ENCODE results near the gene HBA2. TPM values are rescaled to one million over a fixed set of nuclear protein-coding genes. Genes with fewer than 3 reads are reported as not detected.

The HBA2 gene
- total and polyA plus RNA-seq, 7 donors, result 3.7 to 109 (median 6.2) TPM; not detected in 1

- intact Hi-C loops (cut with DNase I), result no loop called here
- Histone ChIP-seq H3K27me3 (no peaks in the 10 kb centered on the region), H3K4me3 (no peak overlapping the region), H3K4me1 (no peaks in the 10 kb centered on the region), H3K9me3 (no peaks in the 10 kb centered on the region), H3K36me3 (peaks cover 19 to 100% (median 48%) of the 10 kb centered on the region in 4 donors), H3K27ac (no peak overlapping the region)
- DNase-seq, result no peak
- TF ChIP-seq POLR2A (IDR thresholded peaks at IDR 0.05), result no peak
- TF ChIP-seq EP300 (IDR thresholded peaks at IDR 0.05), result no peak
- no peak for TF ChIP-seq CTCF (IDR thresholded peaks at IDR 0.05)
- no peak for TF ChIP-seq POLR2AphosphoS5 (IDR thresholded peaks at IDR 0.05)
- WGBS, 2 donors, result 52 to 75% methylated on average over 4 of the region's 4 CpGs
Observed at GRCh38 chr16:220021-220420, 47.3 kb downstream of the HBA2 start.

Small RNA genes within 50 kb of the gene (small RNA-seq; reads per million reads assigned to genes)
- 0 reads per million in 3 donors for gene RF00019

Other genes with a start within 250 kb of the HBA2 start
- gene POLR3K, start 119.3 kb upstream of the HBA2 start, total RNA-seq, result 1 to 10 TPM; 1.7 to 6.4 (median 5.0) TPM
- gene POLR3K, start 119.3 kb upstream of the HBA2 start, polyA plus RNA-seq, result 10 to 100 TPM; 11.4 to 22.1 (median 11.8) TPM
- 10 to 100 TPM; 23.0 to 36.5 (median 32.4) TPM for gene SNRNP25, start 119.0 kb upstream of the HBA2 start, total RNA-seq
- gene SNRNP25, start 119.0 kb upstream of the HBA2 start, polyA plus RNA-seq, result 10 to 100 TPM; 26.4 to 41.7 (median 38.8) TPM
- 10 to 100 TPM; 16.8 to 42.1 (median 19.6) TPM for gene RHBDF1, start 100.2 kb upstream of the HBA2 start, total RNA-seq
- 10 to 100 TPM in 1 of 3 donors, 1 to 10 TPM in 2; 6.0 to 22.3 (median 6.0) TPM for gene RHBDF1, start 100.2 kb upstream of the HBA2 start, polyA plus RNA-seq
- 100 to 1,000 TPM in 2 of 4 donors, 10 to 100 TPM in 2; 74.3 to 118 (median 100.0) TPM for gene MPG, start 94.7 kb upstream of the HBA2 start, total RNA-seq
- gene MPG, start 94.7 kb upstream of the HBA2 start, polyA plus RNA-seq, result 10 to 100 TPM; 52.2 to 72.7 (median 72.5) TPM
- gene NPRL3, start 34.2 kb upstream of the HBA2 start, total RNA-seq, result 10 to 100 TPM; 10.2 to 22.8 (median 15.7) TPM
- 10 to 100 TPM in 1 of 3 donors, 1 to 10 TPM in 2; 4.8 to 22.8 (median 6.2) TPM for gene NPRL3, start 34.2 kb upstream of the HBA2 start, polyA plus RNA-seq
- gene HBZ, start 20.2 kb upstream of the HBA2 start, total RNA-seq, result not detected
- gene HBZ, start 20.2 kb upstream of the HBA2 start, polyA plus RNA-seq, result under 1 TPM in 1 of 3 donors, not detected in 2; 0.10 TPM
- gene HBM, start 6.9 kb upstream of the HBA2 start, total RNA-seq, result not detected
- not detected for gene HBM, start 6.9 kb upstream of the HBA2 start, polyA plus RNA-seq
- gene HBA1, start 3.8 kb downstream of the HBA2 start, total RNA-seq, result 1 to 10 TPM in 1 of 4 donors, not detected in 3; 4.1 TPM
- gene HBA1, start 3.8 kb downstream of the HBA2 start, polyA plus RNA-seq, result 1 to 10 TPM in 1 of 3 donors, not detected in 2; 1.7 TPM
- not detected for gene HBQ1, start 7.6 kb downstream of the HBA2 start, total RNA-seq
- gene HBQ1, start 7.6 kb downstream of the HBA2 start, polyA plus RNA-seq, result under 1 TPM in 1 of 3 donors, not detected in 2; 0.19 TPM
- gene LUC7L, start 56.6 kb downstream of the HBA2 start, total RNA-seq, result 100 to 1,000 TPM in 2 of 4 donors, 10 to 100 TPM in 2; 48.9 to 138 (median 88.4) TPM
- 10 to 100 TPM; 21.0 to 58.7 (median 28.2) TPM for gene LUC7L, start 56.6 kb downstream of the HBA2 start, polyA plus RNA-seq
- gene FAM234A, start 61.9 kb downstream of the HBA2 start, total RNA-seq, result 10 to 100 TPM; 38.3 to 82.5 (median 62.1) TPM
- 10 to 100 TPM; 12.6 to 74.0 (median 25.7) TPM for gene FAM234A, start 61.9 kb downstream of the HBA2 start, polyA plus RNA-seq
- 10 to 100 TPM in 2 of 4 donors, 1 to 10 TPM in 2; 6.4 to 24.9 (median 9.5) TPM for gene RGS11, start 103.1 kb downstream of the HBA2 start, total RNA-seq
- gene RGS11, start 103.1 kb downstream of the HBA2 start, polyA plus RNA-seq, result 1 to 10 TPM in 2 of 3 donors, under 1 TPM in 1; 0.23 to 4.0 (median 1.8) TPM
- 1 to 10 TPM; 3.5 to 5.7 (median 5.0) TPM for gene ARHGDIG, start 107.7 kb downstream of the HBA2 start, total RNA-seq
- gene ARHGDIG, start 107.7 kb downstream of the HBA2 start, polyA plus RNA-seq, result 1 to 10 TPM in 2 of 3 donors, not detected in 1; 1.6 to 5.2 TPM
- gene PDIA2, start 110.3 kb downstream of the HBA2 start, total RNA-seq, result 1 to 10 TPM in 1 of 4 donors, under 1 TPM in 3; 0.71 to 5.5 (median 0.82) TPM
- 1 to 10 TPM in 1 of 3 donors, under 1 TPM in 1, not detected in 1; 0.60 to 3.0 TPM for gene PDIA2, start 110.3 kb downstream of the HBA2 start, polyA plus RNA-seq
- gene AXIN1, start 179.8 kb downstream of the HBA2 start, total RNA-seq, result 10 to 100 TPM; 17.9 to 29.9 (median 20.9) TPM
- 10 to 100 TPM; 28.2 to 33.4 (median 30.3) TPM for gene AXIN1, start 179.8 kb downstream of the HBA2 start, polyA plus RNA-seq
- 10 to 100 TPM; 49.6 to 77.4 (median 62.0) TPM for gene MRPL28, start 197.7 kb downstream of the HBA2 start, total RNA-seq
- 10 to 100 TPM; 74.5 to 95.9 (median 78.4) TPM for gene MRPL28, start 197.7 kb downstream of the HBA2 start, polyA plus RNA-seq
- gene PGAP6, start 209.1 kb downstream of the HBA2 start, total RNA-seq, result 10 to 100 TPM; 20.7 to 26.6 (median 22.7) TPM
- gene PGAP6, start 209.1 kb downstream of the HBA2 start, polyA plus RNA-seq, result 100 to 1,000 TPM in 1 of 3 donors, 10 to 100 TPM in 2; 61.9 to 109 (median 70.3) TPM
- gene NME4, start 224.3 kb downstream of the HBA2 start, total RNA-seq, result 100 to 1,000 TPM; 138 to 281 (median 191) TPM
- gene NME4, start 224.3 kb downstream of the HBA2 start, polyA plus RNA-seq, result 10 to 100 TPM; 39.6 to 55.3 (median 46.7) TPM
- 10 to 100 TPM; 15.0 to 21.6 (median 16.4) TPM for gene DECR2, start 229.0 kb downstream of the HBA2 start, total RNA-seq
- gene DECR2, start 229.0 kb downstream of the HBA2 start, polyA plus RNA-seq, result 10 to 100 TPM; 30.6 to 39.1 (median 31.9) TPM

Data from sigmoid colon (tissue), 7 donors.